GM18508 (cell line): Measurements from ENCODE around the gene FAXC.
A peak's percentile ranks its signal among the peaks of the same experiment; 100 is the strongest.
"Not testable (repeated sequence)": the region's sequence is repeated elsewhere in the genome, so short reads cannot be mapped to it uniquely, and the experiment has no call there.

Experiments
- ATAC-seq: cut with Tn5 transposase; IDR thresholded peaks from one replicate; pipeline ENCODE4 v1.9.1; 2021; ENCODE audit warnings: moderate number of reproducible peaks; ENCODE audit not compliant: insufficient read depth, unreplicated experiment

Gene FAXC

GRCh38 chr6:99344289-99344688 is 5.2 kb downstream of the FAXC start:
- ATAC-seq, result no peak

GRCh38 chr6:99341862-99342455 is 7.5 kb downstream of the FAXC start:
- peak; percentile 43 for ATAC-seq

GRCh38 chr6:99338188-99338587 is 11.3 kb downstream of the FAXC start:
- no peak for ATAC-seq

- not testable (repeated sequence) for ATAC-seq
Observed at GRCh38 chr6:99335298-99335697, 14.2 kb downstream of the FAXC start.

- peak; percentile 27 for ATAC-seq
Observed at GRCh38 chr6:99334526-99335127, 14.8 kb downstream of the FAXC start.

- peak; percentile 87 for ATAC-seq
Observed at GRCh38 chr6:99333068-99333467, 16.4 kb downstream of the FAXC start.

- ATAC-seq, result no peak
Observed at GRCh38 chr6:99331531-99331930, 17.9 kb downstream of the FAXC start.

- ATAC-seq, result peak; percentile 74
Observed at GRCh38 chr6:99330159-99330558, 19.3 kb downstream of the FAXC start.

- no peak for ATAC-seq
Observed at GRCh38 chr6:99324996-99325395, 24.5 kb downstream of the FAXC start.

- ATAC-seq, result no peak
Observed at GRCh38 chr6:99318566-99318965, 30.9 kb downstream of the FAXC start.

GRCh38 chr6:99312354-99312753 is 37.1 kb downstream of the FAXC start:
- ATAC-seq, result no peak

GRCh38 chr6:99310553-99310952 is 38.9 kb downstream of the FAXC start:
- no peak for ATAC-seq

GRCh38 chr6:99309557-99309956 is 39.9 kb downstream of the FAXC start:
- no peak for ATAC-seq

- ATAC-seq, result no peak
Observed at GRCh38 chr6:99308788-99309187, 40.7 kb downstream of the FAXC start.

- no peak for ATAC-seq
Observed at GRCh38 chr6:99307295-99307907, 42.1 kb downstream of the FAXC start.

- ATAC-seq, result no peak
Observed at GRCh38 chr6:99306341-99306740, 43.1 kb downstream of the FAXC start.

GRCh38 chr6:99305021-99305554 is 44.4 kb downstream of the FAXC start:
- ATAC-seq, result no peak

- no peak for ATAC-seq
Observed at GRCh38 chr6:99297415-99297814, 52.1 kb downstream of the FAXC start.

GRCh38 chr6:99297006-99297405 is 52.5 kb downstream of the FAXC start:
- ATAC-seq, result no peak

- ATAC-seq, result no peak
Observed at GRCh38 chr6:99296261-99296660, 53.2 kb downstream of the FAXC start.

- no peak for ATAC-seq
Observed at GRCh38 chr6:99295276-99295675, 54.2 kb downstream of the FAXC start.

GRCh38 chr6:99294786-99295185 is 54.7 kb downstream of the FAXC start:
- no peak for ATAC-seq
